Stomach (tissue), 4 donors: ENCODE measurements around the gene FAM120B.

Experiments used
- POLR2A ChIP-seq, 4 donors: fragments of 450-650 bp; IDR thresholded peaks; one replicate each; pipeline ENCODE4 v1.6.1; 2016; ENCODE audit warnings: antibody characterized with exemption in 4 of 4, control low read depth in 2 of 4, mild to moderate bottlenecking in 1 of 4, moderate library complexity in 1 of 4
- POLR2AphosphoS5 ChIP-seq, 3 donors: sonication (generic); formaldehyde crosslinking; IDR thresholded peaks; one replicate each; pipeline ENCODE4 v1.6.1; 2016; ENCODE audit warnings: antibody characterized with exemption in 3 of 3
- TF ChIP-seq, protein P1 (sequence below), 7 experiments: fragments of 450-650 bp in 4 of 7; fragments of 200-600 bp in 3 of 7; sonication (generic) in 3 of 7; IDR thresholded peaks; one replicate each; pipeline ENCODE4 v1.5.1; 2016 to 2019; ENCODE audit warnings: antibody characterized with exemption in 7 of 7, control low read depth in 2 of 7, mild to moderate bottlenecking in 1 of 7

DNA sequence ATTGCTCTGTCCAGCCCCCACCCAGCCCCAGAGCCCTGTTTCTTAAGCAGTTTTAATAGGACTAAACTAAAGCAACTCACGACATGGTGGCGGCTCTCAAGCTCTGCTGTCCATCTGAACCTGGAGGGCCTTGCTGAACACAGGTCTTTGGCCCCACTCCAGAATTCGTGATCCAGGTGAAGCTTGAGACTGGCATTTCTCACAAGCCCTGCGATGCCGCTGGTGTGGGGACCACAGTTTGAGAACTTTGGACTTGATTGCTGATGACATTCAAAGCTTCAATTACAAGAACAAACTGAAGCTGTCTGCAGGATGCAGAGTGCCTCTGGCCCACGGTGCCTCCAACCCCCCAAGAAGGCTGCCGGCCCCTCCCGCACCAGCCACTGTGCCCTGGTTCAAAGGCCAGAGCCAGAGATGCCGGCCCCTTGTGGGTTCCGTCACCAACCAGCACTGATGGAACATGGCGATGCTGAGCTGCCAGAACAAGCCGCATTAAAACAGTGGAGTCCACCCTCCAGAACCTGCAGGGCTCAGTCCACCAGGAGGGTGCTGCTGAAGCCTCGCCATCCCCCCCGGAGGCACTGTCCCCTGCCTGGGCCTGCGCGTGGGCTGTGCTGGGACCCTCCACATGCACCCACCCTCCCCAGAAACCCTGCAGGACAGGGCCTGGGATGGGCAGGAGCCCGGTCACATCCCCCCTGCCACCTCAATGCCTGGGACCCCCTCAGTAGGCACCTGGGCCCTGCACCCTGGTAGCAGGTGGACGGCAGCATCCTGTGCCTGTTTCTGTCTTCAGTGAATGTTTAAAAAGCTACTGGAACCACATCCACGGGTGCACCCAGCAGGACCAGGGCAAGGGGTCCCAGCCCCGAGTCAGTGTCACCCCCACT, 145.4 kb downstream of the FAM120B start:
- TF ChIP-seq POLR2A (IDR thresholded peaks at IDR 0.05) = no peak
- TF ChIP-seq, protein P1, sequence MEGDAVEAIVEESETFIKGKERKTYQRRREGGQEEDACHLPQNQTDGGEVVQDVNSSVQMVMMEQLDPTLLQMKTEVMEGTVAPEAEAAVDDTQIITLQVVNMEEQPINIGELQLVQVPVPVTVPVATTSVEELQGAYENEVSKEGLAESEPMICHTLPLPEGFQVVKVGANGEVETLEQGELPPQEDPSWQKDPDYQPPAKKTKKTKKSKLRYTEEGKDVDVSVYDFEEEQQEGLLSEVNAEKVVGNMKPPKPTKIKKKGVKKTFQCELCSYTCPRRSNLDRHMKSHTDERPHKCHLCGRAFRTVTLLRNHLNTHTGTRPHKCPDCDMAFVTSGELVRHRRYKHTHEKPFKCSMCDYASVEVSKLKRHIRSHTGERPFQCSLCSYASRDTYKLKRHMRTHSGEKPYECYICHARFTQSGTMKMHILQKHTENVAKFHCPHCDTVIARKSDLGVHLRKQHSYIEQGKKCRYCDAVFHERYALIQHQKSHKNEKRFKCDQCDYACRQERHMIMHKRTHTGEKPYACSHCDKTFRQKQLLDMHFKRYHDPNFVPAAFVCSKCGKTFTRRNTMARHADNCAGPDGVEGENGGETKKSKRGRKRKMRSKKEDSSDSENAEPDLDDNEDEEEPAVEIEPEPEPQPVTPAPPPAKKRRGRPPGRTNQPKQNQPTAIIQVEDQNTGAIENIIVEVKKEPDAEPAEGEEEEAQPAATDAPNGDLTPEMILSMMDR (IDR thresholded peaks at IDR 0.05) = no peak
- no peak for TF ChIP-seq POLR2AphosphoS5 (IDR thresholded peaks at IDR 0.05)
